ENCODE measurements around the gene TMEM176A.

DNA sequence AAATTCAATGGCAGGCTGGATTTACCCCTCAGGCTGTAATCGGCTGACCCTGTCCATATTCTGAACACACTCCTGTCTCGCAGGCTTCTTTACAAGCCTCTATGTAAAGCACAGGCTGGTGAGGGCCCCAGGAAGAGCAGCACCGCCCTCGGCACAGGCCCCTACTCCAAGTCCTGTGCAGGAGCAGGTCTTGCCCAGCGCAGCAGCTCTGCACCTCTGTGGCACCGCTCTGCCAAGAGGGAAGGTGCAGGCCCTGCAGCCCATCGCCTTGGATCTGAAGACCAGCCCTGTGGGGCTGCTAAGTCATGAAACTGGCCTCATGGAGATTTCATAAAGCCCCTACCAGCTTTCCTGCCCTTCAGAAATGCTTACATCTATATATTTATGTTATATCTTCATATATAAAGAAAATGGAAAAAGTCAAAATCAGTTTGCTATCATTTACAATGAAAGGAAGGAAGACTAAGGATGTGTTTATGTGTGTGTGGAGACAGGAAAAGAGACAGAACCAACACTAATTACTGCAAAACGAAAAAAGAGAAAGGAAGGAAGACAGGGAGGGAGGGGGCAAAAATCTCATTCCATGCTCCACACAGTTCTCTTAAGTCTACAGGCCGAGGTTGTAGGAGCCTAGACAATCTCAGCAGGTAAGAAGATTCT is 10.0 kb upstream of the TMEM176A start:
- TF ChIP-seq, protein P1, sequence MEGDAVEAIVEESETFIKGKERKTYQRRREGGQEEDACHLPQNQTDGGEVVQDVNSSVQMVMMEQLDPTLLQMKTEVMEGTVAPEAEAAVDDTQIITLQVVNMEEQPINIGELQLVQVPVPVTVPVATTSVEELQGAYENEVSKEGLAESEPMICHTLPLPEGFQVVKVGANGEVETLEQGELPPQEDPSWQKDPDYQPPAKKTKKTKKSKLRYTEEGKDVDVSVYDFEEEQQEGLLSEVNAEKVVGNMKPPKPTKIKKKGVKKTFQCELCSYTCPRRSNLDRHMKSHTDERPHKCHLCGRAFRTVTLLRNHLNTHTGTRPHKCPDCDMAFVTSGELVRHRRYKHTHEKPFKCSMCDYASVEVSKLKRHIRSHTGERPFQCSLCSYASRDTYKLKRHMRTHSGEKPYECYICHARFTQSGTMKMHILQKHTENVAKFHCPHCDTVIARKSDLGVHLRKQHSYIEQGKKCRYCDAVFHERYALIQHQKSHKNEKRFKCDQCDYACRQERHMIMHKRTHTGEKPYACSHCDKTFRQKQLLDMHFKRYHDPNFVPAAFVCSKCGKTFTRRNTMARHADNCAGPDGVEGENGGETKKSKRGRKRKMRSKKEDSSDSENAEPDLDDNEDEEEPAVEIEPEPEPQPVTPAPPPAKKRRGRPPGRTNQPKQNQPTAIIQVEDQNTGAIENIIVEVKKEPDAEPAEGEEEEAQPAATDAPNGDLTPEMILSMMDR (IDR thresholded peaks at IDR 0.05; ENCODE audit: insufficient read depth, low read depth, low read length): no peak
- TF ChIP-seq EZH2 (IDR thresholded peaks at IDR 0.05; ENCODE audit: insufficient read depth, low read length): no peak

Data from astrocyte (in vitro differentiated cells and primary cell).